Measurements from ENCODE around the gene KLK5.
"Not testable (repeated sequence)": the region's sequence is repeated elsewhere in the genome, so short reads cannot be mapped to it uniquely, and the experiment has no call there.

KLK5 gene

GRCh38 chr19:50952910-50953309 lies at the start of gene KLK5:
Gene KLK5 (minus strand): TSS chr19:50953038. CDS start chr19:50952657, 381 bp downstream.
- no peak for DNase-seq (ENCODE audit: low read depth in 2 of 2, low spot score in 1 of 2)

- DNase-seq (ENCODE audit: low read depth in 2 of 2, low spot score in 1 of 2), result no peak
Observed at GRCh38 chr19:51002089-51002532, 49.3 kb upstream of the KLK5 start.

- no peak for DNase-seq (ENCODE audit: low read depth in 2 of 2, low spot score in 1 of 2)
Observed at GRCh38 chr19:51001515-51001914, 48.7 kb upstream of the KLK5 start, which contains the start of gene KLK8. Gene KLK8 (minus strand): TSS chr19:51001604. CDS start chr19:51001167, 437 bp downstream.

- no peak for DNase-seq (ENCODE audit: low read depth in 2 of 2, low spot score in 1 of 2)
Observed at GRCh38 chr19:51000981-51001380, 48.1 kb upstream of the KLK5 start.

GRCh38 chr19:51000426-51000825 lies 47.6 kb upstream of the KLK5 start:
- no peak for DNase-seq (ENCODE audit: low read depth in 2 of 2, low spot score in 1 of 2)

- DNase-seq (ENCODE audit: low read depth in 2 of 2, low spot score in 1 of 2), result no peak
Observed at GRCh38 chr19:50998686-50999085, 45.8 kb upstream of the KLK5 start.

GRCh38 chr19:50998061-50998460 lies 45.2 kb upstream of the KLK5 start:
- no peak for DNase-seq (ENCODE audit: low read depth in 2 of 2, low spot score in 1 of 2)

- DNase-seq (ENCODE audit: low read depth in 2 of 2, low spot score in 1 of 2), result no peak
Observed at GRCh38 chr19:50994129-50994528, 41.3 kb upstream of the KLK5 start.

GRCh38 chr19:50992666-50993035 lies 39.8 kb upstream of the KLK5 start:
- no peak for DNase-seq (ENCODE audit: low read depth in 2 of 2, low spot score in 1 of 2)

GRCh38 chr19:50984416-50984815 lies 31.6 kb upstream of the KLK5 start:
- not testable (repeated sequence) for DNase-seq (ENCODE audit: low read depth in 2 of 2, low spot score in 1 of 2)

GRCh38 chr19:50983625-50984292 lies 30.9 kb upstream of the KLK5 start, which contains the start of gene KLK7:
Gene KLK7 (minus strand): TSS chr19:50983917. CDS start chr19:50982399, 1,518 bp downstream.
- no peak for DNase-seq (ENCODE audit: low read depth in 2 of 2, low spot score in 1 of 2)

- no peak for DNase-seq (ENCODE audit: low read depth in 2 of 2, low spot score in 1 of 2)
Observed at GRCh38 chr19:50982186-50982585, 29.3 kb upstream of the KLK5 start.

- no peak for DNase-seq (ENCODE audit: low read depth in 2 of 2, low spot score in 1 of 2)
Observed at GRCh38 chr19:50981587-50982146, 28.8 kb upstream of the KLK5 start.

GRCh38 chr19:50980208-50980607 lies 27.4 kb upstream of the KLK5 start:
- no peak for DNase-seq (ENCODE audit: low read depth in 2 of 2, low spot score in 1 of 2)

GRCh38 chr19:50979758-50980157 lies 26.9 kb upstream of the KLK5 start:
- no peak for DNase-seq (ENCODE audit: low read depth in 2 of 2, low spot score in 1 of 2)

- no peak for DNase-seq (ENCODE audit: low read depth in 2 of 2, low spot score in 1 of 2)
Observed at GRCh38 chr19:50978772-50979390, 26.0 kb upstream of the KLK5 start.

GRCh38 chr19:50977626-50978025 lies 24.8 kb upstream of the KLK5 start:
- no peak for DNase-seq (ENCODE audit: low read depth in 2 of 2, low spot score in 1 of 2)

GRCh38 chr19:50975766-50976165 lies 22.9 kb upstream of the KLK5 start:
- no peak for DNase-seq (ENCODE audit: low read depth in 2 of 2, low spot score in 1 of 2)

GRCh38 chr19:50974702-50975556 lies 22.1 kb upstream of the KLK5 start:
- no peak for DNase-seq (ENCODE audit: low read depth in 2 of 2, low spot score in 1 of 2)

GRCh38 chr19:50972795-50973376 lies 20.0 kb upstream of the KLK5 start:
- no peak for DNase-seq (ENCODE audit: low read depth in 2 of 2, low spot score in 1 of 2)

GRCh38 chr19:50969810-50970209 lies 17.0 kb upstream of the KLK5 start:
- DNase-seq (ENCODE audit: low read depth in 2 of 2, low spot score in 1 of 2), result not testable (repeated sequence)

Data from stimulated activated CD8-positive, alpha-beta memory T cell treated with anti-CD3 and anti-CD28 coated beads, Interleukin-4, amount 100 ng/mL, for 1 hour (primary cell).